Measurements from ENCODE around the gene B3GALT4.

Gene B3GALT4

GRCh38 chr6:33288921-33289783, 12.2 kb downstream of the B3GALT4 start, which contains the start of the genes PFDN6 and WDR46 (continued):
- peak; percentile 65; the same call in 1 of the 2 replicates for TF ChIP-seq PRDM10 (tag by site-specific recombination; IDR thresholded peaks at IDR 0.05)
- TF ChIP-seq ZFP3 (tag by site-specific recombination; IDR thresholded peaks at IDR 0.05; ENCODE audit: low read depth): no peak
- peak; percentile 67 for TF ChIP-seq ZNF660 (tag by site-specific recombination; IDR thresholded peaks at IDR 0.05)
- TF ChIP-seq ZXDB (tag by site-specific recombination; IDR thresholded peaks at IDR 0.05): peak; percentile 74
- peak; percentile 68; the same call in 1 of the 2 replicates for TF ChIP-seq ZNF629 (tag by site-specific recombination; IDR thresholded peaks at IDR 0.05)
- TF ChIP-seq ZBTB20 (tag by site-specific recombination; IDR thresholded peaks at IDR 0.05): peak; percentile 54; the same call in 1 of the 2 replicates
- 0 out of 2 replicates have a peak, but pooled peaks have one; percentile 17 for TF ChIP-seq ZNF2 (tag by site-specific recombination; IDR thresholded peaks at IDR 0.05)
- TF ChIP-seq ZBTB10 (tag by site-specific recombination; IDR thresholded peaks at IDR 0.05): no peak
- TF ChIP-seq KLF7 (tag by site-specific recombination; IDR thresholded peaks at IDR 0.05; ENCODE audit: borderline replicate concordance): peak; percentile 27; the same call in 1 of the 2 replicates
- TF ChIP-seq ZBTB17 (tag by site-specific recombination; IDR thresholded peaks at IDR 0.05): peak; percentile 93
- no peak for TF ChIP-seq ZNF747 (tag by site-specific recombination; IDR thresholded peaks at IDR 0.05)
- peak; percentile 69 for TF ChIP-seq FEZF1 (tag by site-specific recombination; IDR thresholded peaks at IDR 0.05)
- no peak for TF ChIP-seq TSHZ1 (tag by site-specific recombination; IDR thresholded peaks at IDR 0.05; ENCODE audit: borderline replicate concordance)
- TF ChIP-seq SP3 (tag by site-specific recombination; IDR thresholded peaks at IDR 0.05): peak; percentile 85
- peak; percentile 79 for TF ChIP-seq KLF9 (tag by site-specific recombination; IDR thresholded peaks at IDR 0.05; ENCODE audit: low read depth)
- TF ChIP-seq ZNF76 (tag by site-specific recombination; IDR thresholded peaks at IDR 0.05; ENCODE audit: borderline replicate concordance, low read depth): peak; percentile 98
- TF ChIP-seq ZNF518A (tag by site-specific recombination; conservative IDR thresholded peaks at IDR 0.05; ENCODE audit: low read depth): peak; percentile 95
- peak; percentile 97 for TF ChIP-seq YY1 (tag by site-specific recombination; IDR thresholded peaks at IDR 0.05)
- TF ChIP-seq ZNF600 (tag by site-specific recombination; IDR thresholded peaks at IDR 0.05): peak; percentile 38; the same call in 1 of the 2 replicates
- no peak for TF ChIP-seq SCRT1 (tag by site-specific recombination; IDR thresholded peaks at IDR 0.05; ENCODE audit: borderline replicate concordance)
